Measurements from ENCODE around the gene RFESD.
"Not testable (repeated sequence)": the region's sequence is repeated elsewhere in the genome, so short reads cannot be mapped to it uniquely, and the experiment has no call there.

RFESD gene

DNA sequence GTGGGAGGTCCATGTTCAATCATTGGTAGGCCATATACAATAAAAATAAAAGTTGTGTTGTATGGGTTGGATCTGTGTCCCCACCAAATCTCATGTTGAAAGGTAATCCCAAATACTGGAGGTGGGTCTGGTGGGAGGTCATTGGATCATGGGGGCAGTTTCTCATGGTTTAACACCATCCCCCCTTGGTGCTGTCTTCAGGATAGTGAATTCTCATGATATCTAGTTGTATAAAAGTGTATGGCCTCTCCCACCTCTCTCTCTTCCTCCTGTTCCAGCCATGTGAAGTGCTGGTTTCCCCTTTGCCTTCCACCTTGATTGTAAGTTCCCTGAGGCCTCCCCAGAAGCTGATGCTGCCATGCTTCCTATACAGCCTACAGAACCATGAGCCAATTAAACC, 21.1 kb downstream of the RFESD start:
- no peak for DNase-seq

DNA sequence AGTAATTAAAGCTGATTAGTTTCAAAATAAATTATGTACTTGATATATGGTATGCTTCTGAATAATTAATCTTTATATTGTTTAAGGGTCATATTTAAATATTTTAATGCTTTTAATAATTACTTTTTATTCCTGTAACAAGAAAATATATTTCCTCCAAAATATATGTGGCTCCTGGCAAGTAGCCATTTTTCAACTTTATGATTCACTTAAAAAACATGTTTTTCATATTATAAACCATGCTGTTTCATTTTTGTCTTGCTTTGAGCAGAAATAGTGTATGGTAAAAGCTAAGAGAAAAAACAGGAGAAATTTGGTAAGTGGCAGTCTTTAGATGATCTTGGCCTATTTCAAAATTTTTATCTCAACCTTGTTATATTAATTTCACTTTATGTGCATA, 21.6 kb downstream of the RFESD start:
- DNase-seq, result no peak

DNA sequence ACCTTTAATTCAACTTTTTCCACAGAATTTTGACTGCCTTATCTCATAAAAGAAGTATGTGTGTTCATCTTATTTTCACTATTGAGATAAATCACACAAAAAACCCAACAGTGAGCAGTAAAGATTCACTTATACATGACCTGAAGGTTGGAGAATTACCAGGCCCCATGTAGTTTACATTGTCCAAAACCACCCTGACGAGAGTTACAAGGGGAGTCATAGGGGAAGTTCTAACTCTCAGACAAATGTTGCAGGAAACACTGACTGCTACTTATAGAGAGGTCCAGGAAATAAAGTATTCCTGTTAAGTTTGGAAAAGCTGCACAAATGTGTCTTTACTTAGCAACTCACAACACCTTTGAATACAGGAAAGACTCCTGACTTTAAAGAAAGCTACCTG, 22.2 kb downstream of the RFESD start:
- DNase-seq, result no peak

DNA sequence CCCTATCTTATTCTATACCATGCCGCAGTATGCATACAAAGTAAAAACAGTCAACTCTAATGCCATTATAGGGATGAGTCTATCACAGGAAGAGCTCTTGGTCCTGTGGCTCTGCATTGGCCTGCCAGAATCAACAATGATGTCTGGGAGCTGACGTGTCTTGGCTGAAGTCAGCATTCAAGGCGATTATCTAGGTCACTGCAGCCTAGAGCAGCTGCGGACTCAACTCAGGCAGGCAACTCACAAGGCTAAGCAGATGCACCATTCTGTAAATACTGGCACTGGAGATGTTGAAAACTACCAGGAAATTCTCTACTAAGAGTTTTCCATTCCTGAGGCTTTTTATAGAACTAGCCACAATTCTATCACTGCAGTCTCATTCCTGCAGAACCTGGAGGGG, 23.0 kb downstream of the RFESD start:
- no peak for DNase-seq

DNA sequence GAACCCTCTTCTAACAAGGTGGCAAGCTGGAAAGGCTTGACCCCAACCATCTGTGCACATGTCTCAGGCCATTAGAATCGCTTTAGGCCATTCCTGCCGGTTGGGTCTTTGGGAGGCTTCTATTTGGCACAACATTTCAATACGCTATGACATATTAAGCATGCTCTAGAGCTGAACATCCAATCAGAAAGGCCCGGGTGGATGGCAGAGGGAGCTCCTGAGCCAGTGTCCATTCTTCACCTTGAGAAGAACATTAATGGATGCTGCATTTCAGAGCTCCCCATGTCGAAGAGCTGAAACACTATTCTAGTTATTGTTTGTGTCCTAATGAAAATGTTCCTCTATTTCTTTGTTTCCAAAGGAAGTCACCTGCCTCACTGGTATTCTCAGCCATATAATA, 23.4 kb downstream of the RFESD start:
- no peak for DNase-seq

DNA sequence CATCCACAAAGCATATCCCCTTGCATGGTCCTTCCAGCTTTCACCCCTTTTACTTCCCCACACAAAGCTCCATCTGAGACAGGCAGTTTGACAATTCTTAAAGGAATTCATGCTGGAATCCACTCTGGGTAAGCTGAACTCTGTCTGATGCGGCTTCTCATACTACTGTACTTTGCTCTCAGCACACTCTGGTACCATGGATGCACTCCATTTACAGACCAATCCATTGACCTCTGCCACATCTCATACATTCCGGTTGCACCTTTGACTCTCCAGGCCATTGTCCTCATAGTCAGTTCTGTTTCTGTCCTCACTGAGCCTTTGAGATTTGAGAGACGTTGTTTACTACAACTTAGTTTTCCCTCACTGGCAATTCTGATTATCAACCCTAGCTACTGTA, 24.0 kb downstream of the RFESD start:
- DNase-seq, result no peak

DNA sequence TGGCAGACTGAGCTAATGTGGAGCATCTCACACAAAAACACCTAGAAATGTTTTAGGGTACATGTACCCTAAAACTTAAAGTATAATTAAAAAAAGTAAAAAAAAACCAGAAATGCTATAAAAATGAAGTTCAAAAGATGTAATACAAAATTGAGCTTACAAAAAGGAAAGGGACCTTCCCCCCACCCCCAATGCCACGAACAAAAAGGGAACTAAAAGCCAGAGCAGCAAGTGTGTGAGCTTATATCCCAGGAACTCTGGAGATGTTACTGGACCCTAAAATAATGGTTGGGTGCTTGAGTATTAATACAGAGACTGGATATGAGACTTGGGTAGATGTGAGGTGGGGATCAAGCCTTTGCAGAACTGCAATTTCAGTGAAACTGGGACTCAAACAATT, 25.2 kb downstream of the RFESD start:
- no peak for DNase-seq

DNA sequence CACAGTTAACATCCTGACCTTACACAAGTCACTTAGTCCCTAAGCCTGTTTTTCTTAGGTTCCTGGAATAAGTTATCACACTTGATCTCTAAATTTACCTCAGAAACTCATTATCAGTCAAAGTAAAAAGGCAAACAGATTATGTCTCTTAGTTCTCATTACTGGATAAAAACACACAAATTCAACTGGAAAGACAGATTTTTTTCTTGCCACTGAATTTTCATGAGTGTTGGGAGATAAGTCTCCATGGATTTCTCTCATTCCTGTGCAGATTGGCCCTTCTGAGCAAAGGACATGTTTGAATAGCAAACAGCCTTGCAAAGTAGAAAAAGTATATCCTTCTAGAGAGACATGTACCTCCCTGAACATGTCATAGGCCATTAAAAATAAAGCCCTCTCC, 26.1 kb downstream of the RFESD start:
- no peak for DNase-seq

DNA sequence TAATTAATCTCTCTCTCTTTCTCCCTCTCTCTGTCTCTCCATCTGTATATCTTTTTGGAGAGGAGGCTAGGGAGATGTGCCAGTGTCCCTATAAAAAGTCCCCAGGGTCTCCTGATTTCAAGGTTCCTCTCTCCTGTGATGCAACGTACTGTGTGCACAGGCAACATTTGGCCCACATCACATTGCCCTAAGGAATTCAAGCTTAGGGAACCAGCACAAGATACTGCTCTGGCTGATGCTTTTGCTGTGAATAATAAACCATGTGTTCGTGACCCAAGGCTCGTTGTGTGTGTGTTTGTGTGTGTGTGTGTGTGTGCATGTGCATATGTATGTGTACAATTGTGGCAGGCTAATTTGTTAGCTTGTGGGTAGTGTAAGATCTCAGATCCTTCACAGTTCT, 26.5 kb downstream of the RFESD start:
- DNase-seq, result no peak

DNA sequence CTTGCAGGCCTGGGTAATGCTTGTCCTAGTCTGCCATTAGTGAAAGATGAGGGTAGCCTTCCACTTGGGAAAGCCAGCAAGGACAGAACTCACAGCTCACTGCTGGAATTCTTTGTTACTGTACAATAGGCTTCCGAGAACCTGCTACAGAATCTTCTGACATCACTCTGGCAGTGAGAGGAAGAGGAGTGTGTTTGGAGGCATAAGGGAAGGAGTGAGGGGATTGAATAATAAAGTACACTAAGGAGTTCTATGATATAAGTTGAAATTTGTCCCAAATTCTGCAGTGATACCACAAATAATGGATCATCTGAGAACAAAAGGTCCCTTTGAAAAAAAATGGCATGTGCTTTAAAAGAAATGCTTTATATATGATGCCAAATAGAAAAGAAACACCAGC, 36.3 kb downstream of the RFESD start, which contains the start of gene SPATA9:
Gene SPATA9, minus strand, starts transcription at position 101 of the 400 bp plus-strand sequence. CDS start 137 bp downstream, outside the sequence.
- DNase-seq, result no peak

DNA sequence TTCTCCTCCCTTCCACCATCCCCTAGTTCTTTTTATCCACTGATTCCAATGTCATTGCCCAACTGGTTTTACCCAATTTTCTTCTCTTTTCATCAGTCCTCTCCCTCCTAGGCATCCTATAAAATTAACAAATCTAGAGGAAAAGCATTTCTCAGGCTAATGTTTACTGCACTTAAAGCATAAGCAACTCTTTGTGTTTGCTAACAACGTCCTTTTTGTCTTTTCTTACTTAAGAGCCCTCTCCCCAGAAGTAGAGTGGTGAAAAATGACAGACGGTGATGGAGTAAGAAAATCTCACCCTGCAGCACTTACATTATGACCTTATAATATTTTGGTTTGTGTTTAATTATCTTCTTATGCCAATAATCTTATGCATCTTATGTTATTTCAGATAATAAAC, 37.8 kb downstream of the RFESD start:
- no peak for DNase-seq

DNA sequence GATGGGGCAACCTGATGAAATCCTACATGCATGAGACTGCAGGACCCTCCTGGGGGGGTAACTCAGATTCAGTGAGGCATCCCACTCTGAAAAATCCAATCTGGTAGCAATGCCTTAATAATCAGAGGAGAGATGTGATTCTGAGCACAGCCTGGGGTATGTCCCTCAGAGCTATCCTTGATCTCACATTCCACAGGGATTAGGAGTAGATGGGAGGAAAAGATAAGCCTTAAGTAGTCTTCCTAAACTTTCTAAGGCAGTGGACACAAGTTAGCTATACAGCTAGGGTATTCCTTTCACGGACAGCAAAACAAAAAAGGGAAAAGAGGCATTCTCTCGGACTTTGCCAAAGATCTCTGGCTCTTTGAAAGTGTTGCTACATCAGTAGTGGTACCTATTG, 40.1 kb downstream of the RFESD start:
- DNase-seq, result no peak

DNA sequence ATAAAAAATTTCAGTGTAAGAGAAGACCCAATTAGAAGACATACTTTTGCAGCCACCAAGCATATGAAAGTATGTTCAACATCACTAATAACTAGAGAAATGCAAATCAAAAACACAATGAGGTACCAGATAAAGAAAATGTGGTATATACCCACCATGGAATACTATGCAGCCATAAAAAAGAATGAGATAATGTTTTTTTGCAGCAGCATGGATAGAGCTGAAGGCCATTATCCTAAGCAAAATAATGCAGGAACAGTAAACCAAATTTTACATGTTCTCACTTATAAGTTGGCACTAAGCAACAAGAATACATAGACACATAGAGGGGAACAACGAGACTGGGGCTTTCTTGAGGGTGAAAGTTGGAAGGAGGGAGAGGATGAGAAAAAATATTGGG, 43.1 kb downstream of the RFESD start:
- DNase-seq, result no peak

DNA sequence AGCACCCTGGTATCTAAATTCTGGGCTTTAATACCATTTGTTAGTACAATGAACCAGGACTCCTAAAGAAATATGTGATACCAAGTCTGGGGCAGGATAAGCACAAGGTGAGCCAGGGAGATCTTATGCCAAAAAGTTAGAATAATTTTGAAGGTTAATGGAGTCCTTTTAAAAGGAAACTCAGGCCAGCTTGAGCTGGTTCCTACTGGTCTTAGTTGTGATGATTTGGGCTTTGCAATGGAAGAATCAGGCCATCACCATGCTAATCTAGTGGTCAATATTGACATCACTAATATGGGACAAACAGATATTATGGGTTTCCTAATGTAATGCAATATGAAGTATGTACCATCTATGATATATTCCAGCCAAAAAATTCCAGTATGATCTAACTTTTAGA, 43.8 kb downstream of the RFESD start:
- no peak for DNase-seq

DNA sequence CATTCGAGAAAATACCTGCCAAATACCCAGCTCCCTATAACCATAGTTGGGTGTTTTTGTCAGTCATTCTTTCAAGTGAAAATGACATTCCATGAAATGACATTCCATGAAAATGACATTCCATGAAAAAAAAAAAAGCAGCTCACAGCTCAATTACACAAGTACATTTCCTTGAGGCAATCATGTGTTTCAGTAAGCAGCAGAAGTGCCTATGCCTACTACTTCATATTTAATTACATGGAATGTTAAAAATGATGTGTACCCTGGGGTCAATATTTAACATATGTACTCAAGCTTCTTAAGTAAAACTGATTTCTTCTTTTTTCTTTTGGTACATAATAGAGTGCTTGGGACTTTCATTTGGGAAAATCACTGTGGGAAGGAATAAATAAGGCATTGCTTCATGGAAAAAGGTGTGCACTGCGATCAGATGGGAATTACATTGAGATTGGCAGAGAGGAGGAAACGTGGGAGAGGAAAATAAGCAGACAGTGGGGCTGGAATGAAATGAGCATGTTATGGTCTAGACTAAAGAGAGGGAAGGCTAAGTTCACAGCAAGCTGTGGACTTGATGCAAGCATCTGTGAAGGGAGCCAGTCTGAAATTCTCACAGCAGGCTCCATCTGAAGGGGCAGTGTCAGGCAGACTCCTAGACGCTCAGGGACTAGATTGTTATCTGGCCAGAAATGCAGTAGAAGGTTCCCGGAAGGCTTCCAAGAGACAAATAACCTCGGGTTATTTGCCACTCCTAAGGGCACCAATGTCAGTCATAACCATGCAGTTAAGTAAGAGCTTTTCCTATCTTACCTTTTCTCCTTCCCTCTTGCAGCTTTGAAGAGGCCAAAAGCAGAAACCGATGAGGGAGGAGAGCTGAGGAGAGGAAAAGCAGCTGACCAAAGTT, 51.5 kb downstream of the RFESD start:
- no peak for DNase-seq

DNA sequence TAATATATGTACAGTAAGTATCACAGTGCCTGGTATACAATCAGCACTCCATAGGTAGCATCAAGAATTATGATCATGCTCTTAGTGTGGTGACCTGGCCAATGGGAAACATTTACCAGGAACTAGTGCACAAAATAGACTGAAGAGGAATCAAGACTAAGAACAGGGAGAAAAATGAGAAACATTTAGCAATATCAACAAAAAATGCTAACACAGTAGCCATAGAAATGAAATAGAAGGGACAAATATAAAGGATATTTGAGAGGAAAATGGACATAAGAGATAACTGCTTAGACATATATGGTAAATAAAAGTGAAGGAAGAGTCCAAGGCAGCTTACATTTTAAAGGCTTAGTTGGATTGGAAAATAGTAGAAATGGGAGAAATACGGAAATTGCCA, 52.8 kb downstream of the RFESD start:
- no peak for DNase-seq

DNA sequence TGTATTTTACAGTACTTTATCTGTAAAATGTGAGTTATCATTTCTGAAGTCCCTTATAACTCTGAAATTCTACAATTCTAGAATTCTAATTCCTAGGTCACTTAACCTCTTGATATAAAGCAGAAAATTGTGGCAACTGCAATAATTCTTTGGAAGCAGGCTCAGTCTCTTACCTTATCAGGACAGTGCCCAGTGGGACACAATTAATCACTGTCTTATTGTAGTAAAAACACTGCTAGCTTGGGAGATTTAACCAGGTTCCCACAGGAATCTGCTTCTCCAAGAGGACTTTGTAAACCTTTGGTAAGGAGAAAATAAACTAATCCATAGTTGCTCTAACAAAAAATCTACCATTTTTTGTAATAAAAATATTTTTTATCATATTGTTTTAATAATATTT, 54.5 kb downstream of the RFESD start:
- no peak for DNase-seq

DNA sequence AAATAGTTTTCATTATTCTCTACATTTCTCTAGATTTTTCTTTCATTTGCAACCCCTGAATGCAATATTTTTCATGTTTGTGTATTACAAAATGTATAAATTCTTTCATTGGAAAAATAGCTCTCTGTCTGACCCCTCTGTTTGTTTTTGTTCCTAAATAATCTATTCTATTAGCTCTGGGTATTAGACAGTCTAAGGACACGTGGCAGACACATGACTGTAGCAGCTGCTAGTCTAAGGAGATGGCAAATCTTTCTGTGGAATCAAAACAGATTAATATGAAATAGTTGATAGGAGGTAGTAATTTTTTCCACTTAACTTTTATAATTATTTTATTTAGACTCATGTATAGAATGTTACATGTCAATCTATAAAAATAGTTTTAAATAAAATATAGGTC, 57.6 kb downstream of the RFESD start:
- DNase-seq, result no peak

DNA sequence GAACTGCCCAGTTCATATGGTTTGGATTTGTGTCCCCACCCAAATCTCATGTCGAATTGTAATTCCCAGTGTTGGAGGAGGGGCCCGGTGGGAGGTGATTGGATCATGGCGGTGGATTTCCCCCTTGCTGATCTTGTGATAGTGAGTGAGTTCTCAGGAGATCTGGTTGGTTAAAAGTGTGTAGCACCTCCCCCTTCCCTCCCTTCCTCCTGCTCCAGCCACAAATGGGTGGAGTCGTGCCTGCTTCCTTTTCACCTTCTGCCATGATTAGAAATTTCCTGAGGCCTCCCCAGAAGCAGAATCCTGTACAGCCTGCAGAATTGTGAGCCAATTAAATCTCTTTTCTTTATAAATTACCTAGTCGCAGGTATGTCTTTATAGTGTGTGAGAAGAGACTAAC, 59.6 kb downstream of the RFESD start:
- DNase-seq, result not testable (repeated sequence)

DNA sequence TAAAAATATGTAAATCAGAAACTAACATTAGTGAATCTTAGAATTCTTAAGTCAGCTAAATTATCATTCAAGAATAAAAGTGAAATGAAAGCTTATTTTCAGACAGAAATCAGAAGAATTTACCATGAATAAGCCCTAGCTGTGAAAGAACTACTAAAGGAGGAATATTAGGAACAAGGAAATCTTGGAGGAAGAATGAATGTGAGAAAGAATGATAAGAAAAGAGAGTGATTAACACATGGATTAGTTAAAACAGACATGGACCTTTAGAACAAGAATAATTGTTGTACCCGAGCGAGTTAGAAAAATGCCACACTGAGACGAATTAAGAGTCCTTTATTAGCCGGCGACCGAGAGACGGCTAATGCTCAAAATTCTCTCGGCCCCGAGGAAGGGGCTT, 60.5 kb downstream of the RFESD start:
- no peak for DNase-seq

Measured in 8988T (cell line).